ENCODE measurements around the gene APLF. TPM values are rescaled to one million over a fixed set of nuclear protein-coding genes. Genes with fewer than 3 reads are reported as not detected.

APLF gene
- total and polyA plus RNA-seq, 10 of the 15 experiments (the other 5 are each of a cell fraction or from before 2014, with no cell fraction given) = 0.66 to 2.8 (median 1.8) TPM

DNA sequence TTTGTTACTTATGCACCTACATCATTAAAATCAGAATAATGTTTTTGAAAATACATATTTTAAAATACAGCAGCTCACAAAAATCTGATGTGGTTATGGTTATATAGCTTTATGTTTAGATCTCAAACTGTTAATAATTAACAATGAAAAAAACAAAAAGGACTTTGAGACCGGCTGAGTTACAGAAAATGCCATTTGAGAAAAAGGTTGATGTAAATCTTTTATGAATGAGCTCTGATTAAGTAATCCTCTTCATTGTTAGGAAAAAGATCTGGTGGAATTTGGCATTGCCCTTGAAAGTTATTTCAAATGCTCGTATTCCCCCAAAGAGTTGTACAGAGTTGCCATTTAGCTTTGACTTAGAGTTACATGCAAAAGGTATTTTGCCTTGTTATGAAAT, 93.2 kb downstream of the APLF start (continued):
- TF ChIP-seq, protein P1, sequence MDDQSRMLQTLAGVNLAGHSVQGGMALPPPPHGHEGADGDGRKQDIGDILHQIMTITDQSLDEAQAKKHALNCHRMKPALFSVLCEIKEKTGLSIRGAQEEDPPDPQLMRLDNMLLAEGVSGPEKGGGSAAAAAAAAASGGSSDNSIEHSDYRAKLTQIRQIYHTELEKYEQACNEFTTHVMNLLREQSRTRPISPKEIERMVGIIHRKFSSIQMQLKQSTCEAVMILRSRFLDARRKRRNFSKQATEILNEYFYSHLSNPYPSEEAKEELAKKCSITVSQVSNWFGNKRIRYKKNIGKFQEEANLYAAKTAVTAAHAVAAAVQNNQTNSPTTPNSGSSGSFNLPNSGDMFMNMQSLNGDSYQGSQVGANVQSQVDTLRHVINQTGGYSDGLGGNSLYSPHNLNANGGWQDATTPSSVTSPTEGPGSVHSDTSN (IDR thresholded peaks at IDR 0.05; ENCODE audit: insufficient replicate concordance, low read depth, low read length) = no peak

DNA sequence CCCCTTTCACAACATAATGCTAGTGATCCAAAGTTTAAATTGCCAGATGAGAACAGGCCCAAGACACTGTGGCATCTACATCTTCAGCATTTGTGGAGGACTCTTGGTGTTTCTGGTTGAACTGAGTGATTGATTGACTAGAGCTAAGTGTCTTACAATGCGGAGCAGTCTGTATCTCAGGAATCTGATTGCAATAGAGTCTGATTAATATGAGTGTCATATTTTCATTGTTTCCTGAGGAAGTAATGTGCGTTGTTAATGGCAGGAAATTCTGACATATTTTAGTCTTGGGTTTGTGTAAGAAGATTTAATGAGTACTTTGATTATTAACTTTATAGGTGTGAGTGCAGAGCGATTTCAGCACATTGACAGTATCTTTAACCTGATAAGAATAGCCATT, 94.0 kb downstream of the APLF start:
- Histone ChIP-seq H3K27me3 (replicated peaks in 1 of 2; ENCODE audit: control insufficient read depth in 2 of 2, insufficient read depth in 2 of 2, low read length in 1 of 2) (no peaks in the 10 kb centered on the region), H4K20me1 (ENCODE audit: control insufficient read depth, insufficient read depth) (no peaks in the 10 kb centered on the region), H3K9me3 (replicated peaks; ENCODE audit: control insufficient read depth, insufficient read depth, low read length) (no peaks in the 10 kb centered on the region), H3K27ac (ENCODE audit: control insufficient read depth, insufficient read depth) (no peak overlapping the region), H3K36me3 (ENCODE audit: control insufficient read depth in 2 of 2, insufficient read depth in 2 of 2, low read length in 1 of 2) (no peaks in the 10 kb centered on the region), H3K4me2 (ENCODE audit: control insufficient read depth, insufficient read depth) (no peak overlapping the region), H3K4me1 (ENCODE audit: control insufficient read depth, insufficient read depth, low read length) (no peaks in the 10 kb centered on the region), H3K79me2 (ENCODE audit: control insufficient read depth, insufficient read depth, low read length) (no peaks in the 10 kb centered on the region), H3K9ac (ENCODE audit: control insufficient read depth, insufficient read depth, low read length) (no peak overlapping the region), H3K4me3 (no peak overlapping the region), H2AFZ (ENCODE audit: control insufficient read depth, low read depth, low read length) (no peak overlapping the region)
- ChIA-PET CTCF (interaction anchor here (1.5 to 2.9 kb wide), 3 partner anchors 16 to 98 kb away, joined by 3 to 9 read pairs (median 3); no protein-coding TSS in a partner anchor), POLR2A (no interaction called here), SMC1A (ENCODE audit: uncharacterized antibody, unreplicated experiment) (no interaction called here), RAD21 (ENCODE audit: unreplicated experiment) (no interaction called here)
- 85% methylated on average over 3 of the region's 3 CpGs for WGBS (ENCODE audit: insufficient coverage, insufficient replicate concordance, low lambda C conversion rate, missing lambda C conversion rate)
- ATAC-seq (no peak), FAIRE-seq (no peak), DNase-seq (ENCODE audit: low read depth, low spot score) (no peak)
- intact Hi-C loops (cut with micrococcal nuclease; ENCODE audit: unreplicated experiment) = no loop called here
- TF ChIP-seq STAT3 (IDR thresholded peaks at IDR 0.05; ENCODE audit: low read depth, low read length) (no peak), NBN (IDR thresholded peaks at IDR 0.05) (no peak), NFXL1 (IDR thresholded peaks at IDR 0.05; ENCODE audit: borderline replicate concordance) (no peak), MXI1 (IDR thresholded peaks at IDR 0.05; ENCODE audit: low read depth, low read length) (no peak), ZNF24 (IDR thresholded peaks at IDR 0.05) (no peak), YY1 (IDR thresholded peaks at IDR 0.05; ENCODE audit: low read depth, low read length) (no peak)
- in situ Hi-C loops (cut with MboI) = no loop called here
- BruUV-seq (replicated peaks) = no TSS peak

Measured in GM12878 (cell line).